DMS114 treated with DMSO at 0.1 percent for 48 hours (cell line): Measurements from ENCODE around the gene FRMD7.
"Not testable (repeated sequence)": the region's sequence is repeated elsewhere in the genome, so short reads cannot be mapped to it uniquely, and the experiment has no call there.

Experiments
- DNase-seq: peaks from one replicate; lab custom pipeline; 2025; ENCODE audit not compliant: unreplicated experiment; lab: John Stamatoyannopoulos, UW

Gene FRMD7

GRCh38 chrX:132127743-132128142 is at the start of gene FRMD7:
Gene FRMD7, minus strand, starts transcription at chrX:132128020. Its CDS starts 176 bp downstream, at chrX:132127844.
- no peak for DNase-seq

- DNase-seq, result no peak
Measured at GRCh38 chrX:132173647-132174046, 45.8 kb upstream of the FRMD7 start.

GRCh38 chrX:132171881-132172280 is 44.1 kb upstream of the FRMD7 start:
- DNase-seq, result no peak

GRCh38 chrX:132171478-132171877 is 43.7 kb upstream of the FRMD7 start:
- DNase-seq, result no peak

GRCh38 chrX:132169554-132169953 is 41.7 kb upstream of the FRMD7 start:
- DNase-seq, result no peak

GRCh38 chrX:132165651-132166050 is 37.8 kb upstream of the FRMD7 start:
- DNase-seq, result no peak

- DNase-seq, result no peak
Measured at GRCh38 chrX:132165005-132165404, 37.2 kb upstream of the FRMD7 start.

- not testable (repeated sequence) for DNase-seq
Measured at GRCh38 chrX:132163094-132163493, 35.3 kb upstream of the FRMD7 start.

GRCh38 chrX:132153166-132153565 is 25.3 kb upstream of the FRMD7 start:
- no peak for DNase-seq

- no peak for DNase-seq
Measured at GRCh38 chrX:132146456-132146855, 18.6 kb upstream of the FRMD7 start.

- no peak for DNase-seq
Measured at GRCh38 chrX:132144061-132144460, 16.2 kb upstream of the FRMD7 start.

- no peak for DNase-seq
Measured at GRCh38 chrX:132125906-132126305, 1.9 kb downstream of the FRMD7 start.

- DNase-seq, result no peak
Measured at GRCh38 chrX:132120913-132121312, 6.9 kb downstream of the FRMD7 start.

- no peak for DNase-seq
Measured at GRCh38 chrX:132119821-132120515, 7.9 kb downstream of the FRMD7 start.

- DNase-seq, result no peak
Measured at GRCh38 chrX:132119283-132119682, 8.5 kb downstream of the FRMD7 start.

- no peak for DNase-seq
Measured at GRCh38 chrX:132118358-132118757, 9.5 kb downstream of the FRMD7 start.

GRCh38 chrX:132115792-132116191 is 12.0 kb downstream of the FRMD7 start:
- DNase-seq, result no peak

- DNase-seq, result no peak
Measured at GRCh38 chrX:132114607-132115006, 13.2 kb downstream of the FRMD7 start.

GRCh38 chrX:132107291-132107690 is 20.5 kb downstream of the FRMD7 start:
- no peak for DNase-seq

- DNase-seq, result no peak
Measured at GRCh38 chrX:132101799-132102198, 26.0 kb downstream of the FRMD7 start.

- no peak for DNase-seq
Measured at GRCh38 chrX:132101206-132101605, 26.6 kb downstream of the FRMD7 start.

- not testable (repeated sequence) for DNase-seq
Measured at GRCh38 chrX:132098704-132099103, 29.1 kb downstream of the FRMD7 start.

GRCh38 chrX:132094164-132094563 is 33.7 kb downstream of the FRMD7 start:
- no peak for DNase-seq
